GM21825 (cell line): ENCODE measurements around the gene ACTRT3.
"Not testable (repeated sequence)": the region's sequence is repeated elsewhere in the genome, so short reads cannot be mapped to it uniquely, and the experiment has no call there.

ENCODE experiments used
- ATAC-seq: cut with Tn5 transposase; IDR thresholded peaks from one replicate; pipeline ENCODE4 v1.9.1; 2021; ENCODE audit warnings: mild to moderate bottlenecking, moderate library complexity; ENCODE audit not compliant: unreplicated experiment

The ACTRT3 gene

DNA sequence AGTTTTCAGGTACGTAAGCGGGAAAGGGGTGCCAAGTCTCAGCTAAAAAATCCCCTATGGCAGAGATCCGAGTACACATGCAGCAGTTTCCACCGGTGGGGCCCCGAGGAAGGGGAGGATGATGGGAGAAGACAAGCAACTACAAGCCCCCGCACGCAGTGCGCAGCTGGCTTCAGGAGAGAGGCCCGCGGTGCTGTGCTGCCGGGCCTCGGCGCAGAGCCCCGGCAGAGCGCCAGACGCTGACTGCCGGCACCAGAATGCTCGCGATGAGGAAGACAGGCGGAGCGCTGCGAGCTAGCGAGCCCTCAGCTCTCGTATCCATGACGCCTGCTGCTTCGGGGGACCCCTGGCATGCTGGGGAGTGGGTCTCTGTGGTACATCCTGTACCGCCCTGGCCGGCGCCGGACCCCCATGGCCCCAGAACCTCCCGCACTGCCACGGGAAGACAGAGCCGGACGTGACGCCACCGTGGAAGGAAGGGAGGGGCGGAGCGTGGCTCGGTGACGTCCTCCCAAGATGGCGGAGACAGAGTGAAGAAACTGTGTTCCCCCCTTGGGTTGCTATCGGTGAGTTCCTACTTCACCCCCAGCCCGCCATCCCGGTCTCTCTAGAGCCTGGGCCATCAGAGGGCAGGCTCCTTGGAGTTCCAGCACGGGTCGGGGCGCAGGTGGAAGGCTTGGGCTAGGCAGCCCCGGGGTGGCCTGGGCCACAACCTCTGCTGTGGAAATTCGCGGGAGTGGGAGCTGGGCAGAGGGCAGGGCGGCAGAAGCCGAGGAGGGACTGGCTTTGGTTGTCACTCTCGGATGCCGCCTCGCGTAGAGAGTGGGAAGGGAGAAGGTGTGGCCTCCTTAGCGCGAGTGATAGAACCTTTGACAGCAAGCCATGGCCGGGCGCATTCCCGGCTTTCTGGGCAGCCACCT, 3.8 kb upstream of the ACTRT3 start, which contains the start of gene MYNN:
Gene MYNN, plus strand, starts transcription at position 500 of the 920 bp plus-strand sequence. CDS start 900 bp downstream, outside the sequence.
- ATAC-seq, result peak; percentile 84

- ATAC-seq, result peak; percentile 24
Measured at GRCh38 chr3:169772305-169772896, 3.0 kb upstream of the ACTRT3 start.

GRCh38 chr3:169771497-169772304, 2.3 kb upstream of the ACTRT3 start:
- ATAC-seq, result no peak

DNA sequence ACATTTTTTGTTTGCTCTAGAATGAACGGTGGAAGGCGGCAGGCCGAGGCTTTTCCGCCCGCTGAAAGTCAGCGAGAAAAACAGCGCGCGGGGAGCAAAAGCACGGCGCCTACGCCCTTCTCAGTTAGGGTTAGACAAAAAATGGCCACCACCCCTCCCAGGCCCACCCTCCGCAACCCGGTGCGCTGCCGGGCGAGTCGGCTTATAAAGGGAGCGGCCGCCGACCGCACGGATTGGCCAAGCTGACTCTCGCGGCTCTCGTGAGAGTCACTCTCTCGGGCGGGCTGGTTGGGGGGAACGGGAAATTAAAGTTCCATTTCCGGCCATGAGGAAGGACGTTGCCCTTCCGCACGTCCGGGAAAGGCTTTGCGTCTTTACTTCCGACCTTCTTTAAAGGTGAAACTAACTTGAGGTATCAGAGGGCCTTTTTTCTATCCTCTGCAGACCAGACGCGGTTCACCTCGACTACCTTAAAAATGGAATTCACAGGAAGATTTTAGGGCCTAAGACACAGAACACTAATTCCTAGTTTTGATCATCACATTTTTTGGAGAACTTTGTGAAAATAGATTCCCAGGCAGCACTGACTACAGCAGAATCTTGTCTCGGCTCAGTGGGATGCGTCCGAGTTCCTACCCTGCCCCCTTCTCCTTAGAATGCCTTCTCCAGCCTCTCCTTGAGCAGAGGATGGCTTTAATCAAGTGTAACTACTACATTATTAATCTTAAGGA, 4.3 kb downstream of the ACTRT3 start, which contains the start of gene TERC:
Gene TERC, minus strand, starts transcription at position 179 of the 731 bp plus-strand sequence.
- ATAC-seq, result peak; percentile 78

DNA sequence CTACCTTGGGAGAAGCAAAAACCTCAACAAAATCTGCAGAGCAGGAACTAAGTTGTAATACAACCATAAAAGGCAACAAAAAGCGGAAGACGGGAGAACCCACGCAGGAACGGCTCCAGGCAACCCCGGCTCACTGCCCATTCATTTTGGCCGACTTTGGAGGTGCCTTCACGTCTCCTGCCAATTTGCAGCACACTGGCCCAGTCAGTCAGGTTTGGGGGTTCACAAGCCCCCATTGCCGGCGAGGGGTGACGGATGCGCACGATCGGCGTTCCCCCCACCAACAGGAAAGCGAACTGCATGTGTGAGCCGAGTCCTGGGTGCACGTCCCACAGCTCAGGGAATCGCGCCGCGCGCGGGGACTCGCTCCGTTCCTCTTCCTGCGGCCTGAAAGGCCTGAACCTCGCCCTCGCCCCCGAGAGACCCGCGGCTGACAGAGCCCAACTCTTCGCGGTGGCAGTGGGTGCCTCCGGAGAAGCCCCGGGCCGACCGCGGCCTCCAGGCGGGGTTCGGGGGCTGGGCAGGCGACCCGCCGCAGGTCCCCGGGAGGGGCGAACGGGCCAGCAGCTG, 5.0 kb downstream of the ACTRT3 start:
- peak; percentile 29 for ATAC-seq

DNA sequence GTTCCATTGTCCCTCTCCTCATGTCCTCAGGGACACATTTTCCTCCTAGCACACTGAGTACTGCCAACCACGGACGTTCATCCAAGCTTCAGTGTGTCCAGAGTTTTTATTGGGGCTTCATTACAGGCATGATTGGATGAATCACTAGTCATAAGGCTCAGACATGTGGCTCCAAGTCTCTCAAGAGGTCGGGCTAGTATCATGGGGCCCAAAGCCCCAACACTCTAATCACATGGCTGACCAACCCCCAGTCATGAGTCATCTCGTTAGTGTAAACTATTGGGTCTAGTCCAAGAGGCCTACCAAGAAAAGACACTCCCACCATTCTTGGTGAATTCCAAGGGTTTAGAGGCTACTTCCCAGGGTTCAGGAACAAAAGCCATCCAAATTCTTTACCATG, 8.9 kb downstream of the ACTRT3 start:
- no peak for ATAC-seq

- ATAC-seq, result peak; percentile 66
Measured at GRCh38 chr3:169759256-169759655, 10.1 kb downstream of the ACTRT3 start.

DNA sequence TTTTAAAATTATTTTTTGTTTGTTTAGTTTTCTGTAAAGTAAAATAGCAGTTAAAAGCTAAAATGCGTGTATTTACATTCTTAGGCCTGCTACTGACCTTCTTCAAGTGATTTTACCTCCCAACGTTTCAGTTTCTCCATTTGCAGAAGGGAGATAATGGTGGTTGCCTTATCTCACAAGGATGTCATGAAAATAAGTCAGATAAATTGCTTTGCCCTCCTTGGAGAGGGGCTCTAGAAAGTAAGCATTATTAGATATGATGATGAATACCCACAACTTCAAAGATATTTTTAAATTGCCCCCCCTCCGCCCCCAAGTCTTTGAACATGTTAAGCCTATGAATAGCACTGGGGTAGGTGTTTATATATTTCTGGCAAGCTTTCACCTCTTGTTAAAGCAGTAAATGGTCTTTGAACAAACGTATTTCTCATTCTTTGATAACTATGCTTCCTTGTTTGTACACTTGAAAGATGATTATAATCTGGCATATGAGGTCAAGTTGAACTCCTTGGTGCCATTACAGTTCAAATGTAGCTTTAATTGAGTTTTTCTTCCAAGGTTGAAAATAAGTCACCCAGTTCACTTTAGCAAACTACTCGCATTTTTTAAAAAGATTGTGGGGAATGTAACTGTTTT, 10.9 kb downstream of the ACTRT3 start:
- no peak for ATAC-seq

DNA sequence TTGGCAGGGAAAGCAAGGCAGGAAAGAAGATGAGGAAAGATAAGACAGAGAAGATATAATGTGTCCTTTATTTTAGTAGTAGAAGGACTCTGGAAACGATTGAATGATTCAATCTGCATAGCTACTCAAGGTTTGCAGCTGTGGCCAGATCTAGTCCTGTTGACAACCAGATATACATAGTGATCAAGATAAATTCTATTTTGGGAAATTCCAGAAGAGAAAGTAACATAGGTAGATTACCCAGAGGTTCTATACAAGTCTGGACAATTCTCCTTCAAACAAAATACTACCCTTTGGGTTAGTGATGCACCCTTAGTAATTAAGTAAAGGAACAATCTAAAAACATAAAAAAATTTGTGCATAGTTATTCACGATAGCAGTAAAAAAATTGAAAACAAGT, 13.9 kb downstream of the ACTRT3 start:
- ATAC-seq, result no peak

- no peak for ATAC-seq
Measured at GRCh38 chr3:169754711-169755110, 14.7 kb downstream of the ACTRT3 start.

DNA sequence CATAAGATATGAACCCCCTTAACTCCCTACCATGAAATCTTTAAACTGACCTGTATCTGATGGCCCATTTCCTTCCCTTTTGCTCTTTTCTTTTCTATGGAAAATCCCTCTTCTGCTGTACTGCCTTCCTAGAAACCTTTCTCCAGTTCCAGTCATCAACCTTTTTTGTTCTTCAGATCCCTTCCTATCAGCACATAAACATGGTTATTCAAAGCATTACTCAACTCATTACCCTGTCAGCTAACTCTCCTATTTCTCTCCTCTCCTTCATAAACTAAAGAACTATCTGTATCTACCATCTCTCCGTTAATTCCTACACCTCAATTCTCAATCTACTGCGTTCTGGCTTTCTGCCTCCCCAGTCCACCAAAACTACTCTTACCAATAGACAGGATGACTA, 17.5 kb downstream of the ACTRT3 start:
- ATAC-seq, result no peak

DNA sequence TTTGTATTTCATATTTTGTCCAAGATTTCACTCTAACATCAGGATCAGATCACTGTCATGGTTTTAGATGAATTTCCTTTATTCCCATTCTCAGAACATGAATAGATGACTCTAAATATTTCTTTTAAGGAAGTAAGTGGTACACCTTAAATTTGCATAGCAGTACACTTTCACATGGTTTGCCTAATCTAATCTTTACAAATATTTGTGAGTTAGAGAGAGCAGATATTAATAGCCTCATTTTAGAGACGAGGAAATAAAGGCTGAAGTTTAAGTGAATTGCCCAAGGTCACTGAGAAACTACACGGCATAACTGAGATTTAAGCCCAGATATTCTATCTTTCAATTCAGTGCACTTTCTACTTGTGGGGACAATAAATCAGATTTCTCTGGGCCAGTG, 18.7 kb downstream of the ACTRT3 start:
- no peak for ATAC-seq

GRCh38 chr3:169748670-169749069, 20.7 kb downstream of the ACTRT3 start:
- no peak for ATAC-seq

DNA sequence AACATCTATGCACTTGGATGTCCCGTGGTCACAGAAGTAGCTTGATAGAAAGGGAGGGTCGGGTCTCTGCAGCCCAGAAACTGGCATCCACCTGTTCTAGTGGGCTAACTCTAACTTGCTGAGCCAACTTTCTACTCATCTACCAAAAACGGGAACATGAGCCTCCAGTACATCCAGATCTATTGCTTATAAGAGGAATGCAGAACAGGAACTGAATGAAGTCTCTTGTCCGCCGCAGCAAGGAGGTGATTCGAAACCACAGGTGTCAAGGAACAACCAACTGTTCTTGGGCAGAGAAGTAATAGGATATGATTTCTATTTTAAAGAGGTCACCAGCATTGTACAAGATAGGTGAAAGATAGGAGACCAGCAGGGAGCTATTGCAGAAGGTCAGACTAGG, 22.4 kb downstream of the ACTRT3 start:
- no peak for ATAC-seq

DNA sequence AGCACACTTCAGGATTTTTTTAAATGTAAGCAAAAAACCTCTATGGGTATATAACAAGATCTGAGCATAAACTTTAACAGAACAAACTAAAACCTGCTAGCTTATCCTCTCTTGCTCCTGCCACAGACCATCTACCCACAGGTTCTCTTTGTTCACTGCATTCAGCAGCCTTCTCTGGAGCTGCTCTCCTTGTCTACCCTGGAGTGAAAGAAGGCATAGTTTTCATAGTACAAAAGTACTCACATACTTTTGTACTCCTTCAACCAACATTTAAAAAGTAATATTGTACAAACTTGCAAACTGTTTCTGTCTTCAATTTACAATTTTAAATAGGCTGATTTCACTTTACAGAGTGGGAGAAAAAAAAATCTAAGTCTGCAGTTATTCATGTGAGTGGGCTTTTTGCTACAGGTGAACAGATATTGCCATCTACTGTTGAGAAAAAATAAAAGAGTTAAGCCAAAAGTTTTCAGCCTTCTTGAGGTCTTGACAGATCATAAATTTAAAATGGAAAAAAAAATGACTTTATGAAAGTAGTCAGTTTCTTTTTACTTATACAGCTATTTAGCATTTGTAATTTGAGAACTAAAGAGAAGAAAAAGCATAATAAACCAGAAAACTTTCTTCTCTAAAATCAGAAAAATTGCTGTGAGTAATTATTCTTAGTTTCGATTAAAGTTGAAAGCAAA, 24.9 kb downstream of the ACTRT3 start:
- ATAC-seq, result no peak

DNA sequence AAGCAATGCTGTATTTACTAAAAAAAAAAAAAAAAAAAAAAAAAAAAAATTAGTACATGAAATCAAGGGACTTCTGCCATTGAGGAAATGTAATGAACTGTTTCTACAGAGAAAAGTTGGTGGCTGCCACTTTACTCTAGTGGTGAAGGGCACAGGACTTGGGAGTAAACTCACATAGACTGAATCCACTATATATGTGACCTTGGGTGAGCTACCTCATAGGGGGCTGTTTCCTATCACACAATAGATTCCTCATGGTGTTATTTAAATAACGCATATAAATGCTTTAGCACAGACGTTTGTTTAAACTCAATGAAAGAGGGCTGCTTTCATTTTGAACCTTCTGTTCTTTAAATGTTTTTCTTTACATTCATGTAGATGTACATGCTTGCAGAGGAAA, 30.3 kb downstream of the ACTRT3 start:
- ATAC-seq, result no peak

- ATAC-seq, result not testable (repeated sequence)
Measured at GRCh38 chr3:169731857-169732256, 37.5 kb downstream of the ACTRT3 start.

GRCh38 chr3:169722724-169723123, 46.6 kb downstream of the ACTRT3 start:
- no peak for ATAC-seq

GRCh38 chr3:169718415-169718814, 50.9 kb downstream of the ACTRT3 start:
- ATAC-seq, result not testable (repeated sequence)
